H1 (cell line): Measurements from ENCODE around the gene TEX22. TPM values are rescaled to one million over a fixed set of nuclear protein-coding genes. Genes with fewer than 3 reads are reported as not detected.

Source experiments
- CTCF ChIA-PET: fragments of 300-600 bp; sonication (Branson Sonifier 250); formaldehyde crosslinking; loops from one replicate; lab custom pipeline; 2021; ENCODE audit not compliant: partially characterized antibody; lab: Charles Lee
- POLR2A ChIA-PET: fragments of 300-600 bp; sonication (Branson Sonifier 250); formaldehyde crosslinking; loops from one replicate; lab custom pipeline; 2021; ENCODE audit warnings: inconsistent platforms; ENCODE audit not compliant: partially characterized antibody; lab: Charles Lee
- DNase-seq, 2 experiments: peaks; one replicate each; pipeline versions ENCODE4 v3.0.0 to v3.0.0-alpha.2; 2010 to 2022; ENCODE audit warnings: low spot score in 2 of 2, low read depth in 1 of 2, mixed read lengths in 1 of 2
- FAIRE-seq: peaks from 2 replicates; lab custom pipeline; 2011; peaks lifted over from hg19 to GRCh38; lab: Jason Lieb, UNC
- H2AFZ ChIP-seq: 2 replicates; pipeline ENCODE4 v1.8.1; 2012; ENCODE audit warnings: low read length, inconsistent platforms
- H2AK5ac ChIP-seq: 2 replicates; pipeline ENCODE4 v1.6.1; 2013; ENCODE audit warnings: low read depth, low read length
- H2BK120ac ChIP-seq: replicated peaks from 2 replicates; pipeline ENCODE3; 2013; ENCODE audit warnings: low read depth, low read length, inconsistent platforms
- H2BK12ac ChIP-seq: 2 replicates; pipeline ENCODE4 v1.6.1; 2013; ENCODE audit warnings: low read depth, low read length
- H2BK15ac ChIP-seq: 2 replicates; pipeline ENCODE4 v1.6.1; 2013; ENCODE audit warnings: low read length
- H2BK20ac ChIP-seq: 2 replicates; pipeline ENCODE4 v1.6.1; 2013; ENCODE audit warnings: low read length
- H2BK5ac ChIP-seq: 2 replicates; pipeline ENCODE4 v1.6.1; 2013; ENCODE audit warnings: low read depth, low read length
- H3K14ac ChIP-seq: 2 replicates; pipeline ENCODE4 v1.6.1; 2013; ENCODE audit warnings: inconsistent platforms; ENCODE audit not compliant: insufficient read length
- H3K18ac ChIP-seq: 2 replicates; pipeline ENCODE4 v1.6.1; 2013; ENCODE audit warnings: low read length; ENCODE audit errors: extremely low read depth
- H3K23ac ChIP-seq: 2 replicates; pipeline ENCODE4 v1.6.1; 2013; ENCODE audit warnings: inconsistent platforms; ENCODE audit not compliant: insufficient read length
- H3K23me2 ChIP-seq: 2 replicates; pipeline ENCODE4 v1.6.1; 2013; ENCODE audit warnings: low read depth, low read length
- H3K27ac ChIP-seq: 2 replicates; pipeline ENCODE4 v1.6.1; 2011; ENCODE audit warnings: low read depth, low read length, inconsistent platforms
- H3K27me3 ChIP-seq, 4 experiments: replicated peaks in 1 of 4; 1 replicate in 1 of 4; 2 replicates in 3 of 4; pipeline versions ENCODE4 v1.6.1 to v1.8.1; 2011 to 2013; ENCODE audit warnings: low read length in 3 of 4, mild to moderate bottlenecking in 3 of 4, inconsistent platforms in 2 of 4, mixed read lengths in 2 of 4, moderate library complexity in 1 of 4; ENCODE audit not compliant: control insufficient read depth in 3 of 4, insufficient read depth in 3 of 4; ENCODE audit errors: extremely low read depth in 1 of 4
- H3K36me3 ChIP-seq, 4 experiments: 2 replicates each; pipeline versions ENCODE4 v1.6.1 to v1.8.1; 2011 to 2013; ENCODE audit warnings: mild to moderate bottlenecking in 4 of 4, low read length in 3 of 4, moderate library complexity in 2 of 4, control low read depth in 1 of 4, inconsistent platforms in 1 of 4; ENCODE audit not compliant: insufficient read depth in 4 of 4, control insufficient read depth in 2 of 4
- H3K4ac ChIP-seq: replicated peaks from 2 replicates; pipeline ENCODE3; 2013; ENCODE audit warnings: low read length, low read depth, mixed read lengths, inconsistent platforms; ENCODE audit not compliant: insufficient read length
- H3K4me1 ChIP-seq, 4 experiments: replicated peaks in 1 of 4; 1 replicate in 1 of 4; 2 replicates in 3 of 4; pipeline versions ENCODE4 v1.6.1 to v1.8.1; 2011 to 2013; ENCODE audit warnings: low read length in 3 of 4, inconsistent platforms in 2 of 4, mixed read lengths in 1 of 4; ENCODE audit not compliant: insufficient read depth in 4 of 4, control insufficient read depth in 3 of 4
- H3K4me2 ChIP-seq, 2 experiments: 2 replicates each; pipeline versions ENCODE4 v1.6.1 to v1.8.1; 2011 to 2013; ENCODE audit warnings: low read depth in 2 of 2, low read length in 2 of 2, control low read depth in 1 of 2, inconsistent platforms in 1 of 2, mild to moderate bottlenecking in 1 of 2; ENCODE audit not compliant: insufficient read depth in 1 of 2
- H3K4me3 ChIP-seq, 4 experiments: fragments of 200-600, 300-600 bp in 1 of 4; sonication (generic), shearing (Covaris generic), sonication (Bioruptor Twin) in 1 of 4; 2 replicates each; pipeline versions ENCODE4 v1.5.1 to v1.8.1; 2011 to 2016; ENCODE audit warnings: low read length in 4 of 4, low read depth in 3 of 4, control low read depth in 2 of 4, inconsistent platforms in 2 of 4, mild to moderate bottlenecking in 2 of 4, mixed read lengths in 1 of 4, moderate library complexity in 1 of 4; ENCODE audit not compliant: insufficient read depth in 2 of 4; ENCODE audit errors: extremely low read depth in 1 of 4
- H3K56ac ChIP-seq: replicated peaks from 2 replicates; pipeline ENCODE3; 2013; ENCODE audit warnings: low read depth, mild to moderate bottlenecking, mixed read lengths, low read length, inconsistent platforms; ENCODE audit not compliant: insufficient read length
- H3K79me1 ChIP-seq: 2 replicates; pipeline ENCODE4 v1.6.1; 2013; ENCODE audit warnings: low read depth, low read length, control low read depth
- H3K79me2 ChIP-seq, 2 experiments: 2 replicates each; pipeline versions ENCODE4 v1.6.1 to v1.8.1; 2012 to 2013; ENCODE audit warnings: low read length in 2 of 2, mild to moderate bottlenecking in 2 of 2, inconsistent platforms in 1 of 2; ENCODE audit not compliant: insufficient read depth in 2 of 2, control insufficient read depth in 1 of 2
- H3K9ac ChIP-seq, 4 experiments: replicated peaks in 1 of 4; 1 replicate in 1 of 4; 2 replicates in 3 of 4; pipeline versions ENCODE4 v1.6.1 to v1.8.1; 2011 to 2013; ENCODE audit warnings: low read depth in 3 of 4, low read length in 3 of 4, control low read depth in 2 of 4, mild to moderate bottlenecking in 2 of 4, moderate library complexity in 2 of 4, inconsistent platforms in 1 of 4; ENCODE audit errors: extremely low read depth in 1 of 4
- H3K9me3 ChIP-seq, 2 experiments: 2 replicates each; pipeline versions ENCODE4 v1.6.1 to v1.8.1; 2012 to 2013; ENCODE audit warnings: mild to moderate bottlenecking in 2 of 2, moderate library complexity in 2 of 2, control low read depth in 1 of 2, inconsistent platforms in 1 of 2, low read depth in 1 of 2, low read length in 1 of 2, mixed read lengths in 1 of 2; ENCODE audit not compliant: insufficient read depth in 2 of 2
- H4K20me1 ChIP-seq, 2 experiments: replicated peaks in 1 of 2; 2 replicates each; pipeline versions ENCODE3 to v1.8.1; 2011 to 2013; ENCODE audit warnings: inconsistent platforms in 2 of 2, low read length in 2 of 2, mild to moderate bottlenecking in 1 of 2; ENCODE audit not compliant: insufficient read depth in 2 of 2, control insufficient read depth in 1 of 2
- H4K5ac ChIP-seq: 2 replicates; pipeline ENCODE4 v1.6.1; 2013; ENCODE audit warnings: low read length, low read depth, mixed read lengths, inconsistent platforms; ENCODE audit not compliant: insufficient read length
- H4K8ac ChIP-seq: 2 replicates; pipeline ENCODE4 v1.8.0; 2013; ENCODE audit warnings: mild to moderate bottlenecking, moderate library complexity, low read length, inconsistent platforms; ENCODE audit not compliant: insufficient read depth; ENCODE audit errors: extremely low read depth
- H4K91ac ChIP-seq: replicated peaks from 2 replicates; pipeline ENCODE3; 2013; ENCODE audit warnings: low read length, mixed read lengths, inconsistent platforms; ENCODE audit not compliant: insufficient read length
- CHD2 ChIP-seq: IDR thresholded peaks from 2 replicates; pipeline ENCODE4 v1.6.1; 2012; ENCODE audit warnings: low read length, improper control_type of control experiment
- EZH2 ChIP-seq: fragments of 200-600 bp; sonication (generic); IDR thresholded peaks from 2 replicates; pipeline ENCODE4 v1.7.1; 2012; ENCODE audit warnings: low read depth, mild to moderate bottlenecking, moderate library complexity, low read length, inconsistent platforms; ENCODE audit not compliant: severe bottlenecking
- GABPA ChIP-seq: IDR thresholded peaks from 2 replicates; pipeline ENCODE4 v1.6.1; 2011; ENCODE audit warnings: mild to moderate bottlenecking, low read length, moderate library complexity, borderline replicate concordance; ENCODE audit not compliant: insufficient read depth
- HDAC6 ChIP-seq: IDR thresholded peaks from one replicate; pipeline ENCODE4 v1.7.1; 2012; ENCODE audit warnings: low read depth, mild to moderate bottlenecking, inconsistent platforms, low read length, moderate library complexity
- KDM1A ChIP-seq: fragments of 200-600, 300-600 bp; sonication (generic); IDR thresholded peaks from 2 replicates; pipeline ENCODE4 v1.7.1; 2016; ENCODE audit warnings: mild to moderate bottlenecking, low read length, borderline replicate concordance
- RBBP5 ChIP-seq: IDR thresholded peaks from 2 replicates; pipeline ENCODE4 v1.7.1; 2012; ENCODE audit warnings: low read depth, mild to moderate bottlenecking, inconsistent platforms, low read length, moderate library complexity, borderline replicate concordance
- RXRA ChIP-seq: IDR thresholded peaks from 2 replicates; pipeline ENCODE4 v1.6.1; 2011; ENCODE audit warnings: low read depth, mild to moderate bottlenecking, low read length, moderate library complexity; ENCODE audit not compliant: insufficient read depth
- SAP30 ChIP-seq: fragments of 300-600 bp; sonication (generic); IDR thresholded peaks from 2 replicates; pipeline ENCODE4 v1.7.1; 2012; ENCODE audit warnings: low read length, moderate library complexity, mild to moderate bottlenecking, inconsistent platforms; ENCODE audit not compliant: insufficient read depth, insufficient replicate concordance
- USF2 ChIP-seq: IDR thresholded peaks from 2 replicates; pipeline ENCODE4 v1.6.1; 2011; ENCODE audit warnings: low read length, improper control_type of control experiment
- WGBS, 2 experiments: shearing (Covaris generic) in 1 of 2; methylation state at CpG; one replicate each; pipeline versions ENCODE4 v1.1.6 to v1.1.7; 2013 to 2015; ENCODE audit warnings: low lambda C conversion rate in 2 of 2, mixed read lengths in 2 of 2, inconsistent platforms in 1 of 2, low coverage in 1 of 2, missing lambda C conversion rate in 1 of 2; ENCODE audit not compliant: insufficient replicate concordance in 2 of 2, insufficient coverage in 1 of 2, insufficient read length in 1 of 2; ENCODE audit errors: extremely low coverage in 1 of 2, missing lambda C conversion rate in 1 of 2; 5-methylcytosine and 5-hydroxymethylcytosine counted together
- polyA plus RNA-seq, 7 experiments: library from polyadenylated mRNA; depleted of rRNA in 3 of 7; stranded (reverse) in 5 of 7; unstranded in 2 of 7; fragments of >200 nt in 5 of 7; fragments of 200-250 nt in 2 of 7; gene quantifications; 1 replicate in 5 of 7; 2 replicates in 1 of 7; 4 replicates in 1 of 7; pipeline versions ENCODE4 v1.2.1 to v1.2.3, GENCODE V29; 2011 to 2013; ENCODE audit warnings: missing spikeins in 2 of 7, mixed read lengths in 2 of 7
- total RNA-seq: library from RNA; stranded (reverse); fragmentation: NEBNext Ultra II Directional; extraction: Animal tissue kit (Norgen Biotek cat#: 25700); gene quantifications from 2 replicates; pipeline ENCODE4 v1.2.1, GENCODE V29; 2021

TEX22 gene
- total and polyA plus RNA-seq, 2 of the 8 experiments (the other 6 are each of a cell fraction or from before 2014, with no cell fraction given) = 0.24 to 0.39 TPM

DNA sequence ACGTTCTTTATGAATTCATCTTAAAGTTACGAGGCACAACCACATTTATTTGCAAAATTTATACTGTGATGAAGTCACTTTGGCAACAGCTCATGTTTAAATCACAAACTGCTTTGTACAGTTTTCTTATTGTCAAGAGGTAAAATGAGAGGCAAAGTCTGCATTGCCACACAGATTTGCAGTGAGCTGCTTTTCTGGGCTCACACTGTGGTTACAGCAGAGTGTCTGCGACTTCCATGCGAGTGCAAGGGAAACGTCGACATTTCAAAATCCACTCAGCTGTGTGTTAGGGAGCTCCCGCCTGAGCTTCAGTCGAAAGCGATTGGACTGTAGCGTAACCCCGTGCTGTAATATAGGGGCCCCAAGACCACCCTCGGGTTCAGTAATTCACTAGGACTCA lies 34.3 kb downstream of the TEX22 start:
- DNase-seq = no peak
- Histone ChIP-seq H3K4me1 (peaks cover 0 to 7% (median 4%) of the 10 kb centered on the region in 4 experiments; a peak in 5 of 7 replicates), H3K56ac (no peak overlapping the region), H3K4ac (no peak overlapping the region), H4K5ac (no peak overlapping the region), H3K4me2 (no peak overlapping the region), H3K36me3 (peaks cover 0 to 3% (median under 1%) of the 10 kb centered on the region in 4 experiments; a peak in 1 of 8 replicates), H3K14ac (no peak overlapping the region), H4K91ac (no peak overlapping the region), H3K4me3 (no peak overlapping the region), H3K23ac (no peak overlapping the region), H3K9me3 (no peaks in the 10 kb centered on the region), H2AFZ (no peak overlapping the region), H3K9ac (no peak overlapping the region)
- POLR2A ChIA-PET = interaction anchor here (1.0 to 5.7 kb wide), 8 partner anchors 10 to 39 kb away, joined by 3 to 43 read pairs (median 4); no protein-coding TSS in a partner anchor
- TF ChIP-seq GABPA = no peak
- no peak for TF ChIP-seq CHD2
- no peak for TF ChIP-seq SAP30
- TF ChIP-seq EZH2 = no peak
- TF ChIP-seq KDM1A = no peak
- no peak for TF ChIP-seq RXRA
- no peak for TF ChIP-seq HDAC6
- TF ChIP-seq USF2 = no peak
- TF ChIP-seq RBBP5 = no peak
- TF ChIP-seq, all 59 proteins: peak for 0
- CTCF ChIA-PET = interaction anchor here (0.6 to 1.3 kb wide), 5 partner anchors 12 to 93 kb away, joined by 3 to 5 read pairs (median 3); no protein-coding TSS in a partner anchor
- no peaks in the 10 kb centered on the region for H3K27me3 ChIP-seq
- 92% methylated on average over 12 of the region's 12 CpGs; no CpG with 5 or more reads in 1 of the 2 experiments for WGBS, 2 experiments
- peaks cover 22 to 88% of the 10 kb centered on the region in 2 experiments for H3K79me2 ChIP-seq
- FAIRE-seq = no peak
- no peak overlapping the region for H2BK20ac ChIP-seq
- peaks cover 40 to 53% of the 10 kb centered on the region in 2 experiments for H4K20me1 ChIP-seq
- no peak overlapping the region for H4K8ac ChIP-seq
- H3K18ac ChIP-seq = no peak overlapping the region
- no peak overlapping the region for H3K27ac ChIP-seq
- no peak overlapping the region for H2BK120ac ChIP-seq
- no peak overlapping the region for H2BK15ac ChIP-seq
- no peak overlapping the region for H2BK12ac ChIP-seq
- no peaks in the 10 kb centered on the region for H3K23me2 ChIP-seq
- H2BK5ac ChIP-seq = no peak overlapping the region
- peaks cover 15% of the 10 kb centered on the region for H3K79me1 ChIP-seq
- no peak overlapping the region for H2AK5ac ChIP-seq
